Gastrocnemius medialis (tissue), 4 donors: Measurements from ENCODE around the gene TAF5L. TPM values are rescaled to one million over a fixed set of nuclear protein-coding genes. Genes with fewer than 3 reads are reported as not detected.
A peak's percentile ranks its signal among the peaks of the same experiment; 100 is the strongest.

ENCODE experiments used
- ATAC-seq, 2 donors: fragments of 150-250 bp; one replicate each; pipeline ENCODE4 v1.9.1; 2016
- DNase-seq, 2 donors: peaks; one replicate each; pipeline ENCODE4 v3.0.0-alpha.2; 2019
- H3K27ac ChIP-seq, 4 donors: fragments of 200-600 bp; sonication (generic); 1 replicate in 1 of 4; 2 replicates in 3 of 4; pipeline ENCODE4 v1.5.1; 2016 to 2018; ENCODE audit warnings: mild to moderate bottlenecking in 2 of 4, moderate library complexity in 1 of 4
- H3K27me3 ChIP-seq, 3 donors: fragments of 200-600 bp; sonication (generic) in 2 of 3; 1 replicate in 1 of 3; 2 replicates in 2 of 3; pipeline versions ENCODE4 v1.5.1 to v1.6.0; 2016 to 2019; ENCODE audit warnings: mild to moderate bottlenecking in 1 of 3, moderate library complexity in 1 of 3
- H3K36me3 ChIP-seq, 2 donors: fragments of 200-600 bp; sonication (generic) in 1 of 2; one replicate each; pipeline ENCODE4 v1.5.1; 2017 to 2018
- H3K4me1 ChIP-seq, 2 donors: fragments of 200-600 bp; sonication (generic) in 1 of 2; one replicate each; pipeline ENCODE4 v1.5.1; 2016 to 2017; ENCODE audit warnings: mild to moderate bottlenecking in 2 of 2
- H3K4me3 ChIP-seq, 4 donors: fragments of 200-600 bp; sonication (generic) in 3 of 4; 1 replicate in 1 of 4; 2 replicates in 3 of 4; pipeline ENCODE4 v1.5.1; 2016 to 2019; ENCODE audit warnings: mild to moderate bottlenecking in 2 of 4
- H3K9me3 ChIP-seq, 3 donors: fragments of 200-600 bp; sonication (generic) in 2 of 3; 1 replicate in 1 of 3; 2 replicates in 2 of 3; pipeline ENCODE4 v1.5.1; 2016 to 2019
- CTCF ChIP-seq, 5 experiments: fragments of 450-650 bp in 3 of 5; fragments of 200-600 bp in 2 of 5; sonication (generic) in 2 of 5; IDR thresholded peaks in 4 of 5; conservative IDR thresholded peaks in 1 of 5; 1 replicate in 4 of 5; 2 replicates in 1 of 5; pipeline ENCODE4 v1.5.1; 2016 to 2019; ENCODE audit warnings: antibody characterized with exemption in 5 of 5, mild to moderate bottlenecking in 3 of 5, moderate library complexity in 3 of 5
- POLR2A ChIP-seq, 2 donors: fragments of 450-650 bp; IDR thresholded peaks; one replicate each; pipeline ENCODE4 v1.6.1; 2017; ENCODE audit warnings: antibody characterized with exemption in 2 of 2, mild to moderate bottlenecking in 2 of 2, moderate library complexity in 2 of 2
- in situ Hi-C, 4 donors: fragments of 200-750 bp; cut with MboI; loops; one replicate each; pipeline versions ENCODE4 v1.15.0 to v1.8.0; 2017; ENCODE audit warnings: low sequenced_read_pairs in 4 of 4
- intact Hi-C: fragments of 100-400 bp; cut with DNase I; formaldehyde crosslinking; loops from one replicate; pipeline ENCODE4 v1.15.1; 2023; ENCODE audit warnings: low total_unique reads
- total RNA-seq, 4 donors: library from RNA; depleted of rRNA; stranded (reverse); fragments of >200 nt; gene quantifications; one replicate each; pipeline versions ENCODE4 v1.1.0 to v1.2.3, GENCODE V29; 2016

Gene TAF5L
- total RNA-seq = 10 to 100 TPM; 14.5 to 37.4 (median 24.3) TPM

- no peaks in the 10 kb centered on the region for H3K36me3 ChIP-seq
- H3K9me3 ChIP-seq = no peaks in the 10 kb centered on the region
- ATAC-seq (peak; percentile 77 to 82), DNase-seq (peak; percentile 80 to 85)
- H3K4me3 ChIP-seq = peak within 1 kb of the TSS; percentile 92 to 100 (median 98)
- in situ Hi-C loops (loop anchor here in 3 of 4 donors (5.0 to 10.0 kb wide), 2 partner anchors 61 to 64 kb away; no protein-coding TSS in a partner anchor), intact Hi-C loops (loop anchor here (1.0 to 10.0 kb wide), 4 partner anchors 67 to 1681 kb away; partner anchors contain the start of genes ARF1, GALNT2 and WNT9A)
- peak; percentile 86 to 91 for TF ChIP-seq POLR2A (IDR thresholded peaks at IDR 0.05)
- peak in 3 of 5 experiments; percentile 24 to 35 (median 28) for TF ChIP-seq CTCF (IDR thresholded peaks at IDR 0.05 in 4 of 5, conservative IDR thresholded peaks at IDR 0.05 in 1 of 5)
- H3K4me1 ChIP-seq = peaks cover 49 to 51% of the 10 kb centered on the region in 2 donors
- H3K27me3 ChIP-seq = no peaks in the 10 kb centered on the region
- peak within 1 kb of the TSS; percentile 92 to 99 (median 96) for H3K27ac ChIP-seq
These were observed at the start of gene TAF5L, which contains the start of gene URB2 for GRCh38 chr1:229625915-229626831. TAF5L (minus strand) TSS chr1:229626122; CDS start chr1:229614482, 11,640 bp downstream. URB2 (plus strand) TSS chr1:229626247; CDS start chr1:229627634, 1,387 bp downstream.

- Histone ChIP-seq H3K36me3 (no peaks in the 10 kb centered on the region), H3K9me3 (no peaks in the 10 kb centered on the region), H3K4me3 (no peak overlapping the region), H3K27me3 (no peaks in the 10 kb centered on the region), H3K27ac (no peak overlapping the region), H3K4me1 (no peaks in the 10 kb centered on the region)
- TF ChIP-seq POLR2A (IDR thresholded peaks at IDR 0.05) (no peak), CTCF (IDR thresholded peaks at IDR 0.05 in 4 of 5, conservative IDR thresholded peaks at IDR 0.05 in 1 of 5) (no peak)
- ATAC-seq = no peak
- in situ Hi-C loops (loop anchor here in 1 of 4 donors (10.0 kb wide), 1 partner anchor 649 kb away; no protein-coding TSS in a partner anchor), intact Hi-C loops (no loop called here)
- DNase-seq = no peak
These were observed 49.5 kb upstream of the TAF5L start for GRCh38 chr1:229675396-229675795.

GRCh38 chr1:229674042-229674441 lies 48.1 kb upstream of the TAF5L start:
- in situ Hi-C loops = loop anchor here in 2 of 4 donors (10.0 to 25.0 kb wide), 2 partner anchors 313 to 651 kb away; no protein-coding TSS in a partner anchor

GRCh38 chr1:229672246-229672645 lies 46.3 kb upstream of the TAF5L start:
- no peaks in the 10 kb centered on the region for H3K27me3 ChIP-seq
- no peak for ATAC-seq
- in situ Hi-C loops = loop anchor here in 2 of 4 donors (10.0 to 25.0 kb wide), 2 partner anchors 315 to 653 kb away; no protein-coding TSS in a partner anchor
- no peak overlapping the region for H3K27ac ChIP-seq
- no peak for DNase-seq
- H3K4me1 ChIP-seq = no peaks in the 10 kb centered on the region
- intact Hi-C loops = no loop called here
- no peaks in the 10 kb centered on the region for H3K36me3 ChIP-seq
- no peaks in the 10 kb centered on the region for H3K9me3 ChIP-seq
- H3K4me3 ChIP-seq = no peak overlapping the region
- no peak for TF ChIP-seq CTCF (IDR thresholded peaks at IDR 0.05 in 4 of 5, conservative IDR thresholded peaks at IDR 0.05 in 1 of 5)
- no peak for TF ChIP-seq POLR2A (IDR thresholded peaks at IDR 0.05)

More at GRCh38 chr1:229674042-229674441, 48.1 kb upstream of the TAF5L start:
- Histone ChIP-seq H3K4me3 (no peak overlapping the region), H3K36me3 (no peaks in the 10 kb centered on the region), H3K9me3 (no peaks in the 10 kb centered on the region), H3K27ac (no peak overlapping the region), H3K27me3 (no peaks in the 10 kb centered on the region), H3K4me1 (no peaks in the 10 kb centered on the region)
- intact Hi-C loops = no loop called here
- no peak for ATAC-seq
- TF ChIP-seq POLR2A (IDR thresholded peaks at IDR 0.05) (no peak), CTCF (IDR thresholded peaks at IDR 0.05 in 4 of 5, conservative IDR thresholded peaks at IDR 0.05 in 1 of 5) (no peak)
- no peak for DNase-seq
